COR-L47 (cell line): Measurements from ENCODE around the gene BLMH.

Experiments used
- DNase-seq: peaks from one replicate; lab custom pipeline; 2025; lab: John Stamatoyannopoulos, UW

Gene BLMH

DNA sequence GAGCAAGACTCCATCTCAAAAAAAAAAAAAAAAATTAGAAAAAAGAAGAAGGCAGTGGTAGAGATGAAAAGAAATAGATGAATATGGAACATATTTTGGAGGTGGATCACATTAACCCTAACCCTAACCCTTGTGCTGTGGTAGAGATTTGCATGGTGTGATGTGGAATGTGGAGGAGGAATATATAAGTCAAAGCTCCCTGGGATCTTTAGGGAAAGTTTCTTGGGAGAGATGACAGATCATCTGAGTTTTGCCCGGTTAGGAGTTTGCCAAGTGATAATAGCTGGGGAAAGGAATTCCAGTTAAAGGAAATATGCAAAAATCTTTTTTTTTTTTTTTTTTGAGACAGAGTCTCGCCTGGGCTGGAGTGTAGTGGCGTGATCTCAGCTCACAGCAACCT lies 13.0 kb upstream of the BLMH start:
- no peak for DNase-seq

DNA sequence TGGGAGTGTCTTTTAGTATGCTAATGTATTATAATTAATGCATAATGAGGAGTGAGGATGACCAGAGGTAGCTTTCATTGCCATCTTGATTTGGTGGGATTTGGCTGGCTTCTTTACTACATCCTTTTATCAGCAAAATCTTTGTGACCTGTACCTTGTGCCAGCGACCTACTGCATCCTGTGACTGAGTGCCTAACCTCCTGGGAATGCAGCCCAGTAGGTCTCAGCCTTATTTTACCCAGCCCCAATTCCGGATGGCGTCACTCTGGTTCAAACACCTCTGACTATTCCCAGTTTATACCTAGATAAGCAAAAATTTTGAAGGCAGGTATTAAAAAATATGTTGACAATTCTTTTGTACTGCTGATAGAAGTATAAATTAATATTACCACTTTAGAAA lies 10.5 kb upstream of the BLMH start:
- DNase-seq, result no peak

DNA sequence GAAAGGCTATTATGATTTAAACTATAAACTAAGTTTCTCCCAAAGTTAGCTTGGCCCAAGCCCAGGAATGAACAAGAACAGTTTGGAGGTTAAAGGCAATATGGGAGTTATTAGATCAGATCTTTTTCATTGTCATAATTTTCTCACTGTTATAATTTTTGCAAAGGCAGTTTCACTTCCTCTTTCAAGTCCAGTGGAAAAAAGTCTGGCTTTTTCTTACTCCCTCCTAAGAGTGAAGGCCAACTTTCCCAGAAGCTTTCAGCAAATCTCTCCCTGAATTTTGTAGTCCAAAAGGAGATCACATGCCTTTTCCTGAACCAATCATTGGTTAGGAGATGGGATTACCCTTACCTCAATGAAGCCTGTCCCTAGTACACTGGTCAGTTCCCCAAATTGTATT lies 9.1 kb upstream of the BLMH start:
- DNase-seq, result no peak

DNA sequence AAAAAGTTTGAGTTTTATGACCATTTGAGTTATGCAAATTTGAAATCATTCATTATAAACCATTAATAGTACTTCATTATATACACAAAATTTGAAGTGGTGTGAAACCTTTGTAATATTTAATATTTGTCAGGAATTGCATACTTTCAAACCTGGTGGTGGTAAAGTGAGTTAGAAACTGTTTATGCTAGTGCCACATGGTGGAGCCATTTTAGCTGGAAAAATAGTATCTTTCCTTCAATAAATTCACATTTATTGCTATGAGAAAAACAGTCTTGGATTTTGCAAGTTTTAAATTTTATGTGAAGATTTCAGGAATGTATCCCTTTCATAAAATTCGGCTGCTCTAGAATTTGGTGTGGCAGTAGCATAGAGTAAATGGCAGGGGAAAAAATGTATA lies 7.3 kb upstream of the BLMH start:
- no peak for DNase-seq

DNA sequence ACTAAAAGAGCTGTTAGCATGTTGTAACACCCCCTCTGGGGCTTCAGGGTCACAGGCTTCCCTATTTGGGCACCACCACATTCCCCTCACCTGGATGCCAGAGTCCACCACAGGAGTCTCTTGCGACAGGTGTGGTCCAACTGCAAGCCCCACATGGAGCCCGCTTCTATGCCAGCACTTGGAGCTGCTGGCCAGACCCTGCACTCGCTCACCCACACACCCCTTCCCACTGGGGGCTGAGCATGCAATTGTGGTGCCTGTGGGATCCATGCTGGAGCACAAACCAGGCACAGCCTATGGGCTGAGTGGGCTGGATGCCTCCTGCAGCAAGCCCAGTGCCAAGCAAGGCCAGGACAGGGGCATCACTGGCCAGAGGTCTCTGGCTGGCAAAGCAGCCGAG lies 6.0 kb upstream of the BLMH start:
- DNase-seq, result no peak

DNA sequence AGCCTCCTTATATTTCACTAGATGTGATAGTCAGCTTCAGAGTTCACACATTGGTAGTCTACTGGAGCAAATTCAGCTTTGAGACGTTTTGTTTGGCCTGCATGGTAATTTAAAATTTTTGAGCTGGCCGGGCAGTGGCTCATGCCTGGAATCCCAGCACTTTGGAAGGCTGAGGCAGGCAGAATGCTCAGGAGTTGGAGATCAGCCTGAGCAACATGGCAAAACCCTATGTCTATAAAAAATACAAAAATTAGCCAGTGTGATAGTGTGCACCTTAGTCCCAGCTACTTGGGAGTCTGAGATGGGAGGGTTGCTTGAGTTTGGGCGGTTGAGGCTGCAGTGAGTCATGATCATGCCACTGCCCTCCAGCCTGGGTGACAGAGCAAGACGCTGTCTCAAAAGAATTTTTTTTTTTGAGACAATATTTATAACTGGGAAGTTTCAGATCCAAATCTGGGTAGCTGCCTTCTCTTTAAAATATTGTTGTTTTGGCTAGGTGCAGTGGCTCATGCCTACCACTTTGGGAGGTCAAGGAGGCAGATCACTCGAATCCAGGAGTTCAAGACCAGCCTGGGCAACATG lies 4.8 kb upstream of the BLMH start:
- no peak for DNase-seq

DNA sequence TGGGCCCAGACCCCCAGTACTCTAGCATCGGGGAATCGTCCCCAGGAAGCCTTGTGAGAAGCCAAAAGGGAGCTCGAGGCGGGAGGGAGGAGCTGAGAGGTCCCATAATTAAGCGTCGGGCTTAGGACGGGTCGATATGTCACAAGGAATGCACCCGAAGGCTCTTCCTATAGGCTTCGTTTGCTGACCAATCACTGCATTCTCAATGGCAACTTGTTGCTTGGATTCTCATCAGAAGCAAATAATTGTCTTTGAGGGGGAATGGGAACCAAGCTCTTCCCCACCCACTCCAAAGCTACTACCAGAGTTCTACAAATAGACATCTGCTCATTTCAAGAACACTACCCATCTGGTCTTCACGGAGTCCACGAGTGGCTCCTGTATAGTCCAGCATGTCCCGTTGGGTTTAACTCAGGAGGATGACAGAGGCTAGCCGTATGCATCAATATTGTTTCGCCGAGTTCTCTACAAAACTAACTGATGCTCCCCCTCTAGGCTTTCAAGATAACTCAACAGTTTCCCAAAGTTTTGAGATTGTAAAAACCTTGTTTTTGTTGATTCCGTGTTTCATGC lies 628 bp upstream of the BLMH start:
- DNase-seq, result peak; percentile 41

DNA sequence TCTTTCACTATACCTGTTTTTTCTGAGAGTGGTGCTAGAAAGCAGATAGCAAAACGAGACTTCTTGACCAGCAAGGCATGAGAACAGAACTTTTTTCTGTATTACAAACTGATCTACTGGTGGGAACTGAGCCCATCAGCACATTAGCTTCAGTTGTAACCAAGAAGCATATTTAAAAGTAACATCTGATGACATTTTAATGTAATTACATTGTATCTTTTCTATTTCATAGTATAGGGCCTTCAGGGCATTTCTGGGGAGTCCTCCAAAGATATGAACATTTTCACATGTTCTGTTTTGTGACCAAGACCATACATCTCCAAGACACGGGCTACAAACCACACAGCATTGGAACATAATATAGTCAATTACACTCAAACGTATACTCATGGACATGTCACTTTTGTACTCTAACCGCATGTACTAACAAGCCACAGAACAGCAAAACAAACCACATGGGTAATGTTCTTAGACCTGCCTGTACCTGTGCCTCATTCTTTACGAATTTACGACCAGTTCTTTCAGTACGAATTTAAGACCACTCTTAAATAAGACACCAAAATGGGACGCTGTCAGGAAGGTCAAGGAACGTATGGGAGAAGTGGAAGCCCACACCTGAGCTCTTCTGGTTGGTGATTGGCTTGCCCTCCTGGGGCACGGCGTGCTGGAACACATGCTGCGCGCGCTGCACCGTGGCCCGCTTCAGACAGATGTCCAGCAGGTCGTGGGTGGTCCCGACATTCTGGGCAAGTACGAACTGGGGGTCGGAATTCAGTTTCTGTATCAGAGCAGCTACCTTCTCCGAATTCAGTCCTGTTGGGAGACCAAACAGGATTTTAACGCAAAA lies 825 bp downstream of the BLMH start:
- peak; percentile 26 for DNase-seq

DNA sequence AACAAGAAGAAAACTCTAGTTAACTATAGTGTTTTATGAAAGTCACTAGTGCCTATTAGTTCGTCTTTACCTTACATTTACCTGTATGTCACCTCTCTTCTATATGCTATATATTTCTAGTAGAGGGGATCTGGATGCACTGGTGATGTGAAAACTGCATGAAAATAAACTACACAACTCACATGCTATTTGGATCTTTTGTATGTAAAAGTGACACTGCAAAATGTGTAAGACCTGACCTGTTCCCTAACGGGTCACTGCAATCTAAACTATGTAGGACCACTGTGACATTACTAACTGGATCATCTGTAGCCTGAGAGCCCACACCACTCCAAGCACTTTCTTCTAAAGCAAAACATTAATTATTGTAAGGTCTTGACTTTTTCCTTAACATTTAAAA lies 1.7 kb downstream of the BLMH start:
- no peak for DNase-seq

DNA sequence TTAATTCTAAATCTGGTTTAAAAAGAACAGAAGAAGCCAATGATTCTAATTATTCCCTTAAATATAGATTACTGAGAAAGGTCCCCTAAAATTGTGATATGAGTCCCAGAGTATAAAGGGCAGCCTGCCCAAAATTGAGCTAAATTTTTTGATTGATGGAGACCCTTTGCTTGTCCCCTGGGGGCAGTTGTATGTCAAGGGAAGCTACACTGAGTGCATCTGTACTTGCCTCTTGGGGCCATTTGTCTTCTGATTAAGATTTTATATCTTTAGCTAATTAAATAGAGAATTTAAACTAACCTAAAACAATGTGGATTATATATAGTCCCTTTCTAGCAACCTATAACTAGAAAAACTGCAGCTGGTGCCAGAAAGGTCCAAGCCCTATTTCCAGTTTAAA lies 12.6 kb downstream of the BLMH start:
- DNase-seq, result no peak

DNA sequence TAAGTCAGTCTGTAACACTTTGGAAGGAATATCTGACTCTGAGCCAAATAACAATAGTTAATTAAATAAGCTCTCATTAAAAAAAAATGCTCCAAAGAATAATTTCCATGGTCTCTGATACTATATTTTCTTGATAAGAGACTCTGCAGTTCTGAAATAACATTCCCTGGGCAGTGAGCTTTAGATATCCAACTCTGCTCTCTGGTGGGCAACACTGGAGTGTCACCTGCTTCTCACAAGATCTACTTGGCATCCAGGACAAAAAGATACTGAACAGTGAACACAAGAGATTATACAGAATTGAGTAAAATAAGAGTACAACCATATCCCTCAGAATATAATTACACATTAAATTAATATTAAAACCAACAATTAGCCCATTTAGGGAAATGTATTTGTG lies 13.7 kb downstream of the BLMH start:
- peak; percentile 29 for DNase-seq

DNA sequence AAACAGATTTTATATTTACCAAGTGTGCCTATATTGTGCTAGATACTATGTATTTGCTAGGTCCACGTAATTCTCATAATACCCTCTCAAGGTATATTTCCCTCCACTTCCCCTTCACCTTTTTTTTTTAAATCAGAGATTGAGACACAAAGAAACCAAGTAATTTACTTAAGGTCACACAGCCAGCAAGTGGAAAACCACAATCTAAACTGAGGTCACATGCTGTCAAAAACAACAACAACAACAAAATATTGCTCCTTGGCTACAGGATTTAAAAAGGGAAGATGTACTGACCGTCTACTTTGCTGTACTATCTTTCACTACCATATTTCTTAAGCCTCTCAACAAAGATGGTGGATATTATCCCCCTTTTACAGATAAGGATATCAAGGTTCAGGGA lies 15.8 kb downstream of the BLMH start:
- no peak for DNase-seq

DNA sequence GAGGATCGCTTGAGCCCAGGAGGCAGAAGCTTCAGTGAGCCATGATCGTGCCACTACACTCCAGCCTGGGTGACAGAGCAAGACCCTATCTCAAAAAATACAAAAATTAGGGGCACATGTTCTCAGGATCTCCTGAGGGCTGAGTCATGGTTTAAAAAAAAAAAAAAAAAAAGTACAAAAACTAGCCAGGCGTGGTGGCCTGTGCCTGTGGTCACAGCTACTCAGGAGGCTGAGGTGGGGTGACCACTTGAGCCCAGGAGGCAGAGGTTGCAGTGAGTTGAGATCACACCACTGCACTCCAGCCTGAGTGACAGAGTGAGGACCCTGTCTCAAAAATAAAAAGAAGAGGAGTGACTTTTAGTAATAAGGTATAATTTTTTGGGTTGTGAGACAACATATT lies 16.9 kb downstream of the BLMH start:
- DNase-seq, result no peak

DNA sequence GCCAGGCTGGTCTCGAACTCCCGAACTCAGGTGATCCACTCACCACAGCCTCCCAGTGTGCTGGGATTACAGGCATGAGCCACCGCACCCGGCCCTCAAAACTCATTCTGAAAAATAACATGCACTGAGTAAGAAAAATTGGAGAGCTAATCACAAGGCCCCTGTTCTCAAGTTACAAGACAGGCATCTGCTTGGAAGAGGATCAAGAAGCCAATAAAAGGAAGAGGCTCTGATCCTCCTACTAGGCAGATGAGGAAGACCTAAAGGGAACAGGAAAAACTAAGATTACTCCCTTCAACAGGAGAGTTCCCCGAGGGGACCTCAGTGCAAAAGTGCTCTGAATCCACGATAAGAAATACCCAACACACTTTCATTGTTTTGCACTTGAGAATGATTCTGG lies 18.4 kb downstream of the BLMH start:
- DNase-seq, result no peak

DNA sequence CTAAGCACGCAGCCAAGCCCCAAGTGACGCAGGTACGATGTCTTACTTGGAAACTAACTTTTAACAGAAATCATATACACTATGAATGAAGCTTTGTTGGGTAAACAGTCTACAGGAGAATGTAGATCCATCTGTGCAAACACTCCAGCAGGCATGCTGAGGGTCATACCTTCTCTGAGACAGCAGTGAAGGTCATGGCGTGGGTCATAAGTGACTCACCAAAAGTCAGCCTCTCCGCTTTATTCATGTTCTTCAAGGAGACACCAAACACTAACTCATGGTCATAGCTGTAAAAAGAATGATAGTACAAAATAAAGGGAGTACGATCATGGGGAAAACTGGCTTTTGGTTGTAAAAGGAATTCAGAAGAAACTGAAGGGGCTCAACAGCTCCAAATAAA lies 20.6 kb downstream of the BLMH start:
- no peak for DNase-seq

DNA sequence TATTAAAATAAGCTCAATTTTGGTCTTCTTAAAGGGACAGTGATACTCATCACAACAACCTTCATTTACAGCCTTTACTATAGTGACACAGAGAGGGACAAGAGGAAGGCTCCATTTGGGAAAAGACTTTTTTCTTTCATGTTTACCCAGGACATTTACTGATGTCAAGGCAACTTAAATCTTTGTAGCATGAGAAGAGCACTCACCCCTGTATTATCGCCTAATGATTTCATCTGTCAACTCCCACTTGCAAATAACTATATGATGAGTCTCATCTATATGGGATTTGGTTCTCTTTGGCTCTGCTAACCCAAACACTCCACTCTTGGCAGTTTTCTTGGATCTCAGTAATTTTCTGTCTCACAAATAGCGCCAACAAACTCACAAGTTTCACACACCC lies 24.1 kb downstream of the BLMH start:
- DNase-seq, result no peak

DNA sequence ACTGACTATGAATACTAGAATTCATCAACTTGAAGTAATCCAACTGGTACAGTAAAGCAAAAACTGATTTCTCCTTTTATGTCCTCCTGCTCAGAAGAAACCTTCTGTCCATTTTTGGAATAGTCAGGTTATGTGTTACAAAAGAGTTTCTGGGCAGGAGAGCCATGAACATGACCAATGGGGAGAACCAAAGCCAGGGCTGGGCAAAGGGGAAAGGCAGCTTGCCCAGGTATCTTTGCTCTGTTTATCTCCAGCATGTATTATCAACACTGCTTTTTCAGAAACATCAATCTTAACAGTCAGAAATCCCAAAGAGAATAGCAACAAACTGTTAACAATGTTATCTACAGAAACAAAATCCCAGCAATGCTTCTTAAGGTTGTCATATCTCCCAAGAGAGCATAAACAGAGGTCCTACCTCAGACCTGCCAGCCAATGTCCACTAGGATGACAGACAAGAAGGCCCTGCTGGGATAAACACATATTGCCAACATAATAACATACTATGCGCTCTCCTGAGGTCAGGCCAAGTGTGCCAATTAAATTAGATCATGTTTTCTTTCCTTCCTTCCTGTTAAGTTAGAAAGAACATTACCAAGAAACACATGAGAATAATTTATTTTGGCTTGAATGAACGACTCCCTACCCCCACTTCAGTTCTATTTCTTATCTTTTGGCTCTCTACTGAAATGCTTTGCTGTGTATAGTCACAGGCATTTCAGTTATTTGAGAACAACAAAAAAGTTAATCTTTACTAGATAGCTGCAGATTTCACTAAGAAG lies 28.0 kb downstream of the BLMH start:
- peak; percentile 25 for DNase-seq

DNA sequence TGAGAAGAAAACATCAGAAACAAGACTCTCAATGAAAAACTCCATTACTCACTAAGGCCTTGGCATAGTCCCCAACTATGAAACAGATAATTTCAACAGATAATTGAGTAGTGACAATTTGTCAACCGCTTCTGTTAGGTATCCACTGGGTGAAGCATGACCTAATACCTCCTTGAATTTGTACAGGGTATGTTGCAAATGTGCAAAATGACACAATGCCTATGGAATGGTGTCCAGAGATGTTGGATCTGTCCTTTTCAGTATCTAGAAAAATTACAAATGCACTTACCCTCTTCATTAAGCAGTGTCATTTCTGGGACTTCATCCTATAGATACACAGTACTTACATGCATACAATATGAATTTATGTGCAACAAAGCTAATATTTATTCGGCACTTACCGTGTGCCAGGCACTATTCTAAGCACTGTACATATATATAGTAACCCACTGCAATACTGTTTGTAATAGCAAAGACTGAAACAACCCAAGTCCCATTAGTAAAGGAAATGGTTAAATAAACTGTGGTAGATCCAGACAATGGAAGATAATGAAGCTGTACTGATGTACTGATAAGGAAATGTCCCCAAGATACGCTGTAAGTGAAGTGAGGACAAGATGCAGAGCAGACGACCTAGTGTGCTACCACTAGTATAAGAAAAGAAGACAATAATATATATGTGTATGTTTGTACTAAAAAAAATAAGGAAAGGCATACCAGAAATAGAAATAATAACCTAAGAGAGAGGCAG lies 34.8 kb downstream of the BLMH start:
- DNase-seq, result no peak

DNA sequence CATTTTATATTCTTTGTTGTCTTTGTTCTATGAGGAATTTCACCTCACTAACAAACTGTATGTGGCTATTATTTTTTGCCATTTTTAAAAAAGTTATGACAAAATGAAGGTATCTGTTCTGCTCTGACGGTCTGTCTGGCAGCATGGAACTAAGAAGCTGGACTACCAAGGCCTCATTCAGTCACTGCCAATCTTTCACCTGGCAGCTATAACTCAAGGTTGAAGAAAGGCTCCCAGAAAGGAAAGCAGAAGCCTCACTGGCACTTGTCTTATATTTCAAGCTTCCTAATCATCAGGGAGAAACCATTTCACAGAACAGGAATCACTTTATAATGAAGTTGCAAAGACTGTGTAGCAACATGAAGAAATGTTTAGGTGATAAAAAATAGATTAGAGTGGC lies 37.6 kb downstream of the BLMH start:
- no peak for DNase-seq

DNA sequence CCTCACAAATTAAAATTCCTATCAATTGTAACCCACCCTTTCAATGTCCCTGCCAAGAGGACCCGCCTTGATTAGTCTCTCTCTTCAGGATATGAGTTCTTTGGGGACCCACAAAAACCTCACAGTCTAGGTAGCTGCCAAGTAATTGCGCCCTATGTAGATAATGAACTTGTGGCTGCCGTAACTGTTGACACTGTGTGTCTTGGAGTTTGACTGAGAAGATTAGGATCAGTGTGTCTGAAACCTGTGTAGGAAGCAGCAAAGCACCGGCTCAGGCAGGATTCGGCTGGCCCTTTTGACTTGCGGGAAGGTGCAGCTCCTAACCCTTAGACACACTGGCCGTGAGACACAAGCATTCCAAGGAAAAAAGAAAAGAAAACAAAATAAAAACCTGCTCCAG lies 38.4 kb downstream of the BLMH start:
- DNase-seq, result no peak

DNA sequence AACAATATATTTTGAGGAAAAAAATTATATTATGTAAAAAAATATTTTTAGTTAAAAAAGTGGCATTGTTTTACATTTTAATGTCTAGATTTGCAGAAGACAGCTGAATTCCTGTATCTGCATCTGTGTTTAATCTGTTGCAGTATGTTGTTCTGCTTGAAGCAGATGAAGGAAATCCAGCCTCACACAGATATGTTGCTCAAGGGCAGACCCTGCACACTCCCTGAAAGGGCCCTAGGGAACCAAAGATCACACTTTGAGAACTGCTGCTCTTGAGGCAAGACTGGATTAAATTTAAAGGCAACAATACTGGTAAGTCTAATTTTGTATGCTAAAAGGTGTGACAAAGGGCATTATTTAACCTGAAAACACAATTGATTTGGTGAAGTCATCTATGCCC lies 39.8 kb downstream of the BLMH start:
- DNase-seq, result no peak

DNA sequence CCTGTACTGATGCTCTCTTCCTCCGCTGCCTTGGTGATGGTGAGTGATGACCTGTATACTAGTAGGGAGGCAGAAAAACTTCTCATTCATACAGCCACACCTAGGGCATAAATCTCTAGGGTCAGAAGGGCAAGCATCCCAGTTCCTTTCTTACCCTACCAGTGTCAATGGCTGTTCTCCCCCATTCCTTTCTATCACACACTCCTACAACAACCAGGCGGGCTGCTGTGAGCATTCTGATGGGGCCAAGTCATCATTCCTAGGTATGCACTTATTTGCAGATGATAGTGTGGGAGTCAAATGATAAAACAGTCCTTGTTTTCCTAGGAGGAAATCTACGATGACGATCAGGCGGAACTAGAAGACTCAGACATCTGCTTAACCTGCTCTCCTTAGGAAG lies 42.3 kb downstream of the BLMH start:
- no peak for DNase-seq
